HCT116 (cell line): Measurements from ENCODE around the gene ATG16L1.

Experiments used
- JUND ChIP-seq: IDR thresholded peaks from 2 replicates; pipeline ENCODE4 v1.6.1; 2012
- SP1 ChIP-seq: IDR thresholded peaks from 2 replicates; pipeline ENCODE4 v1.6.1; 2012; ENCODE audit warnings: low read depth
- TF ChIP-seq, protein P1 (sequence below), 3 experiments: fragments of 200-600 bp in 1 of 3; sonication (generic) in 1 of 3; IDR thresholded peaks in 2 of 3; conservative IDR thresholded peaks in 1 of 3; 2 replicates each; pipeline ENCODE4 v1.5.1; 2012 to 2017; ENCODE audit warnings: low read depth in 2 of 3, low read length in 2 of 3, antibody characterized with exemption in 1 of 3, borderline replicate concordance in 1 of 3, control low read depth in 1 of 3, mild to moderate bottlenecking in 1 of 3, mixed read lengths in 1 of 3, mixed run types in 1 of 3, moderate library complexity in 1 of 3; ENCODE audit not compliant: insufficient read depth in 1 of 3
- TF ChIP-seq, protein P2 (sequence below): IDR thresholded peaks from 2 replicates; pipeline ENCODE4 v1.6.1; 2012

DNA sequence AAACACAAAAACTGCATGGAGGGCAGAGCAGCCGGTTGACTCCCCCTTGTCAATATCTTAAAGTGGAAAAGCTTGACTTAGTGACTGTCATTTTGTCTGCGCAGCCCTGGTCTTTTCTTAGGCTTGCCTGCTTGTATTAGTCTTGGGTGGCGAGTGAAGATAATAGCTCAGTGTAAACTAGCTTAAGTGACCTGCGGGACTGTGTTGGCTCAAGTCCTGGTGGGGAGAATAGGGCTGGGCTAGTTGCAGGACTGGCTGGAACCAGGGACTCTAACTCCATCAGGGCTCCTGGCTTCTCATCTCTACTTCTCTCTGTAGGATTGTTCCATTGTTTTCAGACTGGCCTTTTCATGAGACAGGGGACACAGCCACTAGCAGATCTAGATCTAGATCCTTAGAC, 8.1 kb upstream of the ATG16L1 start:
- TF ChIP-seq, protein P1, sequence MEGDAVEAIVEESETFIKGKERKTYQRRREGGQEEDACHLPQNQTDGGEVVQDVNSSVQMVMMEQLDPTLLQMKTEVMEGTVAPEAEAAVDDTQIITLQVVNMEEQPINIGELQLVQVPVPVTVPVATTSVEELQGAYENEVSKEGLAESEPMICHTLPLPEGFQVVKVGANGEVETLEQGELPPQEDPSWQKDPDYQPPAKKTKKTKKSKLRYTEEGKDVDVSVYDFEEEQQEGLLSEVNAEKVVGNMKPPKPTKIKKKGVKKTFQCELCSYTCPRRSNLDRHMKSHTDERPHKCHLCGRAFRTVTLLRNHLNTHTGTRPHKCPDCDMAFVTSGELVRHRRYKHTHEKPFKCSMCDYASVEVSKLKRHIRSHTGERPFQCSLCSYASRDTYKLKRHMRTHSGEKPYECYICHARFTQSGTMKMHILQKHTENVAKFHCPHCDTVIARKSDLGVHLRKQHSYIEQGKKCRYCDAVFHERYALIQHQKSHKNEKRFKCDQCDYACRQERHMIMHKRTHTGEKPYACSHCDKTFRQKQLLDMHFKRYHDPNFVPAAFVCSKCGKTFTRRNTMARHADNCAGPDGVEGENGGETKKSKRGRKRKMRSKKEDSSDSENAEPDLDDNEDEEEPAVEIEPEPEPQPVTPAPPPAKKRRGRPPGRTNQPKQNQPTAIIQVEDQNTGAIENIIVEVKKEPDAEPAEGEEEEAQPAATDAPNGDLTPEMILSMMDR (IDR thresholded peaks at IDR 0.05 in 2 of 3, conservative IDR thresholded peaks at IDR 0.05 in 1 of 3; ENCODE audit: borderline replicate concordance in 1 of 3, insufficient read depth in 1 of 3, low read depth in 2 of 3, low read length in 2 of 3) = no peak
- TF ChIP-seq SP1 (no peak), JUND (no peak)
- TF ChIP-seq, protein P2, sequence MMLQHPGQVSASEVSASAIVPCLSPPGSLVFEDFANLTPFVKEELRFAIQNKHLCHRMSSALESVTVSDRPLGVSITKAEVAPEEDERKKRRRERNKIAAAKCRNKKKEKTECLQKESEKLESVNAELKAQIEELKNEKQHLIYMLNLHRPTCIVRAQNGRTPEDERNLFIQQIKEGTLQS = no peak
